Colonic mucosa (tissue), 4 donors: ENCODE measurements around the gene ITPK1. TPM values are rescaled to one million over a fixed set of nuclear protein-coding genes. Genes with fewer than 3 reads are reported as not detected.

Experiments used
- DNase-seq: peaks from one replicate; pipeline ENCODE4 v3.0.0-alpha.2; 2020
- H3K27ac ChIP-seq: fragments of 200-600 bp; one replicate; pipeline ENCODE4 v1.8.0; 2021
- H3K27me3 ChIP-seq: fragments of 200-600 bp; one replicate; pipeline ENCODE4 v1.8.0; 2021
- H3K36me3 ChIP-seq: fragments of 200-600 bp; one replicate; pipeline ENCODE4 v1.8.0; 2021
- H3K4me1 ChIP-seq: fragments of 200-600 bp; one replicate; pipeline ENCODE4 v1.8.0; 2021; ENCODE audit warnings: mild to moderate bottlenecking
- H3K4me3 ChIP-seq: fragments of 200-600 bp; one replicate; pipeline ENCODE4 v1.8.0; 2021
- H3K9ac ChIP-seq, 2 donors: one replicate each; pipeline ENCODE4 v1.7.0; 2013; ENCODE audit warnings: control low read depth in 2 of 2, low read depth in 2 of 2, low read length in 2 of 2
- H3K9me3 ChIP-seq: fragments of 200-600 bp; one replicate; pipeline ENCODE4 v1.8.0; 2021
- intact Hi-C: fragments of 100-400 bp; cut with DNase I; formaldehyde crosslinking; loops from one replicate; pipeline ENCODE4 v1.14.1; 2022
- total RNA-seq, 2 donors: library from RNA; stranded (reverse); fragmentation: NEBNext Ultra II Directional in 1 of 2; extraction: Animal tissue kit (Norgen Biotek cat#: 25700) in 1 of 2; gene quantifications; one replicate each; pipeline ENCODE4 v1.2.1, GENCODE V29; 2021
- TF ChIP-seq, protein P1 (sequence below): fragments of 200-600 bp; IDR thresholded peaks from one replicate; pipeline ENCODE4 v1.8.0; 2022; ENCODE audit warnings: antibody characterized with exemption, mild to moderate bottlenecking
- donor health status: healthy.
- donor health status: DM: no; HTN: no; CAD: no.
- donor health status: DM: no; HTN: no; CAD: no.

Gene ITPK1
- total RNA-seq, 2 donors from 2014 or later, result 118 to 134 TPM

DNA sequence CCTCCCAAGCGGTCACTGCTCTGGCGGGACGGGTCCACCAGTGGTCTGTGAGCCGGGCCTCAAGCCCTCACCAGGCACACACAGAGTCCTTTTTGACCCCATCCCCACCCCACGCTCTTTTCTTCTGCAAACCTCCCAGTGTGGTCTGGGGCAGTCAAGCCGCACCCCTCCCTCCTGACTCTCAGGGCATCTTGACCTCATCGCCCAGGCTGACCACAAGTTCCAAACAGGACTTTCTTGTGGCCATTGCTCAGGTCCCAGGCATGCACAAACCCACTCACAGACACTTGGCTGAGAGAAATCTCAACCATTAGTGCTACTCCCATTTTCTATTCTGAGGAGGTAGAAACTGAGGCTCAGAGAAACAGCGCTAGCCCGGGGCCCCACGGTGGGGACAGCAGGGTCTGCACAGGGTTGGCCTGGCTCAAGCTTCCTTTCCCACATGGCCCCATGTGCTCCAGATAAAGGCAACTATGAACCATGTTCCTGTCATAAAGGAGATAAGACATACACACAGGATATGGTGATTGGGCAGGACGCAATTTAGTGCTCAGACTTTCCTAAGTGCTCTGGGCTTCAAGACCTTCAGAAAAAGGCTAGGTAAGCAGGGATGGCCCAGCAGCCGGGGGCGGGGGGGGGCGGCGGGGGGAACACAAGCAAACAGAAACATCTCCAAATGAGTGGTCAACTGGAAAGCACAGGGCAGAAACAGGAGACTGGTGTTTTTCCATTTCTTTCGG lies 69.6 kb downstream of the ITPK1 start:
- Histone ChIP-seq H3K9me3 (no peaks in the 10 kb centered on the region), H3K4me3 (no peak overlapping the region), H3K27me3 (no peaks in the 10 kb centered on the region), H3K36me3 (no peaks in the 10 kb centered on the region), H3K4me1 (peaks cover 50% of the 10 kb centered on the region), H3K9ac (peak overlapping the region in 1 of 2 donors; percentile 89), H3K27ac (peak overlapping the region; percentile 45)
- DNase-seq, result peak; percentile 61
- intact Hi-C loops, result no loop called here
- TF ChIP-seq, protein P1, sequence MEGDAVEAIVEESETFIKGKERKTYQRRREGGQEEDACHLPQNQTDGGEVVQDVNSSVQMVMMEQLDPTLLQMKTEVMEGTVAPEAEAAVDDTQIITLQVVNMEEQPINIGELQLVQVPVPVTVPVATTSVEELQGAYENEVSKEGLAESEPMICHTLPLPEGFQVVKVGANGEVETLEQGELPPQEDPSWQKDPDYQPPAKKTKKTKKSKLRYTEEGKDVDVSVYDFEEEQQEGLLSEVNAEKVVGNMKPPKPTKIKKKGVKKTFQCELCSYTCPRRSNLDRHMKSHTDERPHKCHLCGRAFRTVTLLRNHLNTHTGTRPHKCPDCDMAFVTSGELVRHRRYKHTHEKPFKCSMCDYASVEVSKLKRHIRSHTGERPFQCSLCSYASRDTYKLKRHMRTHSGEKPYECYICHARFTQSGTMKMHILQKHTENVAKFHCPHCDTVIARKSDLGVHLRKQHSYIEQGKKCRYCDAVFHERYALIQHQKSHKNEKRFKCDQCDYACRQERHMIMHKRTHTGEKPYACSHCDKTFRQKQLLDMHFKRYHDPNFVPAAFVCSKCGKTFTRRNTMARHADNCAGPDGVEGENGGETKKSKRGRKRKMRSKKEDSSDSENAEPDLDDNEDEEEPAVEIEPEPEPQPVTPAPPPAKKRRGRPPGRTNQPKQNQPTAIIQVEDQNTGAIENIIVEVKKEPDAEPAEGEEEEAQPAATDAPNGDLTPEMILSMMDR, result no peak

DNA sequence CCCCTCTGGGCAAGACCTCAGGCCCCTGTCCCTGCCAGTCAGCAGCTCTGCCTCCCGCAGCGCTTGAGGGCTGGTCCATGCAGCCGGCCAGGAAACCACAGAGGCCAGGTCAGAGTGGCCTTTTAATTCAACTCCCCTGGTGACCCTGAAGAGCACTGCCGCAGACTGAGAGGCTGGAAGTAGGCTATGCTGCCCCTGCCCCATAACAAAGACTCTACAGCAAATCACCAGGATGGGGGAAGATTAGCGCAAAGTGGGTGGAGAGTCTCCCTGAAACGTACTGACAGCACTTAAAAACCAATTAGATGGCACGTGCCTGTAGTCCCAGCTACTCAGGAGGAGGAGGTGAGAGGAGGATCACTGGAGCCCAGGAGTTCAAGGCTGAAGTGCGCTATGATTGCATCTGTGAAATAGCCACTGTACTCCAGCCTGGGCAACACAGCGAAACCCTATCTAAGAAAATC lies 70.5 kb downstream of the ITPK1 start:
- no peaks in the 10 kb centered on the region for H3K9me3 ChIP-seq
- peak overlapping the region; percentile 46 to 89 for H3K9ac ChIP-seq
- H3K27me3 ChIP-seq, result no peaks in the 10 kb centered on the region
- DNase-seq, result no peak
- H3K36me3 ChIP-seq, result no peaks in the 10 kb centered on the region
- intact Hi-C loops, result no loop called here
- no peak overlapping the region for H3K4me3 ChIP-seq
- peak overlapping the region; percentile 87 for H3K27ac ChIP-seq
- TF ChIP-seq, protein P1, result no peak
- peaks cover 52% of the 10 kb centered on the region for H3K4me1 ChIP-seq

DNA sequence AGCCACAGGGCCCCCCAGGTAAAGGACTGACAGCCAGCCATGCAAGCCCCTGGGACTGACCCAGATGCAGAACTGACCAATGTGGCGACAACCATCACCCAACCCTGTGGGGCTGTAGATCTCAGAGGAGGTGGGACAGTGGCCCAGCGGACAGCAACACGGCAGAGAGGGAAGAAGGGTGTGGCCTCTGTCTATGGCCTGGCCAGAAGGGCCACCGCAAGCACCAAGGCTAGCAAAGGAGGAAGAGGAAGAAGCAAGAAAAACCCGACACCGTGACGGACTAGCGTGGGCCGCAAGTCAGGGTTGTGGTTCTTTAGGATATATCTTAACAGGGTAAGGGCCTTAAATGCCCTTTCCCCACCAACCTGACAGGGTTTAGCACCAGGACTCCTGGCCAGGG lies 71.2 kb downstream of the ITPK1 start:
- no peaks in the 10 kb centered on the region for H3K36me3 ChIP-seq
- H3K4me3 ChIP-seq, result no peak overlapping the region
- peak overlapping the region; percentile 50 to 89 for H3K9ac ChIP-seq
- H3K27ac ChIP-seq, result peak overlapping the region; percentile 87
- TF ChIP-seq, protein P1, result no peak
- no peaks in the 10 kb centered on the region for H3K9me3 ChIP-seq
- intact Hi-C loops, result no loop called here
- H3K4me1 ChIP-seq, result peaks cover 51% of the 10 kb centered on the region
- no peaks in the 10 kb centered on the region for H3K27me3 ChIP-seq
- DNase-seq, result no peak

DNA sequence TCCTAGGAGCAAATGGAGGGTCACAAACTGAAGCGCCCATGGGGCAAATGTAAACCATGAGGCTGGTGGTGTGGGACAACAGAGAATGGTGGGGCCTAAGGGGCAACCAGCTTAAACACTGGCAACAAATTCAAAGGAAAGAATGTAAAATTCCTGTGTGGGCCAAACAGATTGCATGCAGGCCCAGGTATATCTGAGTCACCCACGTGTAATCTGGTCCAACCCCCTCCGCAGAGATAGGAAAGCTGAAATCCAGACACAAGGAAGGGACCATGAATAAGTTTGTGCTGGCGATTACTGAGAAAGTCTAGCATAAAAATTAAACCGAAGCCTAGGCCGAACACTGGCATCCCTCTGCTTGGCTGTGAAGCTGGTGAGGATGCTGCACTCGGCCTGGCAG lies 71.6 kb downstream of the ITPK1 start:
- intact Hi-C loops, result no loop called here
- DNase-seq, result no peak
- Histone ChIP-seq H3K27me3 (no peaks in the 10 kb centered on the region), H3K27ac (peak overlapping the region; percentile 87), H3K4me1 (peaks cover 50% of the 10 kb centered on the region), H3K36me3 (no peaks in the 10 kb centered on the region), H3K4me3 (no peak overlapping the region), H3K9me3 (no peaks in the 10 kb centered on the region), H3K9ac (peak overlapping the region; percentile 50 to 89)
- TF ChIP-seq, protein P1, result no peak

DNA sequence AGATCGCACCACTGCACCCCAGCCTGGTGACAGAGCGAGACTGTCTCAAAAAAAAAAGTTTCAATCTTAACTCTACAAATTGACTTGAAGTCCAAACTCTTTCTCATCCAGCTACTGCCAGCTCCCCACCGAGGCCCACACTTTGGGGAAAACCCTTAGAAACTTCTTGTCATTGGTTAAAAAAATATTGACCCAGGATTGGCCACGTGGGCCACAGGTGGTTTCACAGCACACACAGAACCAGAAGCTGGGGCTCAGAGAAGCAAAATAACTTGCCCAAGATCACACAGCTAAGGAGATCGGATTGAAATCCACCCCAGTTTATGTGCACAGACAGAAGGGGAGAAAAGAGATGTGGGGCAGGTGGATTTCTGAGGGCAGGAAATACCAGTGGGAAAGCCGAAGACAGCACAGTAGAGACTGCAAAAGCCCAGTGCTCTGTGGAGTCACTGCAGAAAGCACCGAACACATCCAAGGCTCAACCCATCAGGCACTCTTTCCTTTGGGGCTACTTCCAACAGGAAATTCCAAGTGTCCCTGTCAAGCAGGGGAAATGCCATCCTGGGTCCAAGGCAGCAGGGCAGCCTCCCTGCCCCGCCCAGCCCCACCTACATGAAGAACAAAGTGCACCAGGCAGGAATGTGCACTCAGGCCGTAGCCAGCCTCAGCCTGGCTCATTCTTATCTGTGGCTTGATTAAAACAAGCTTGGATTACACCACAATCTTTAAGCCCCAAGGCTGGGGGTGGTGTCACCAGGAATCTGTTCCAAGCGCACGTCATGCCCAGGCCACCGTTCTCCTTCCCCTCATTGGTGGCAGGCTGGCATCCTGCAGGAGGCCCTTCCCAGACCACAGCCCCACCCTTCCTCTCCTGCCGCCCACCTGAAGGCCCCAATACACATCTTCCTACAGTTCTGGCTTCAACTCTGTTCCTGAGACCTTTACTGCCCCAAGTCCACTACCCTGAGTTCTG lies 72.5 kb downstream of the ITPK1 start:
- Histone ChIP-seq H3K9me3 (no peaks in the 10 kb centered on the region), H3K4me3 (no peak overlapping the region)

More for the DNA sequence above, 72.5 kb downstream of the ITPK1 start:
- Histone ChIP-seq H3K36me3 (no peaks in the 10 kb centered on the region), H3K9ac (peak overlapping the region; percentile 50 to 89), H3K4me1 (peaks cover 50% of the 10 kb centered on the region), H3K27me3 (no peaks in the 10 kb centered on the region), H3K27ac (peak overlapping the region; percentile 87)
- intact Hi-C loops, result no loop called here
- peak; percentile 94 for DNase-seq
- TF ChIP-seq, protein P1, result no peak
